ENCODE results near the gene PTP4A1. TPM values are rescaled to one million over a fixed set of nuclear protein-coding genes. Genes with fewer than 3 reads are reported as not detected.

PTP4A1 gene
- total RNA-seq, 1 donor from 2014 or later: 31.3 TPM

DNA sequence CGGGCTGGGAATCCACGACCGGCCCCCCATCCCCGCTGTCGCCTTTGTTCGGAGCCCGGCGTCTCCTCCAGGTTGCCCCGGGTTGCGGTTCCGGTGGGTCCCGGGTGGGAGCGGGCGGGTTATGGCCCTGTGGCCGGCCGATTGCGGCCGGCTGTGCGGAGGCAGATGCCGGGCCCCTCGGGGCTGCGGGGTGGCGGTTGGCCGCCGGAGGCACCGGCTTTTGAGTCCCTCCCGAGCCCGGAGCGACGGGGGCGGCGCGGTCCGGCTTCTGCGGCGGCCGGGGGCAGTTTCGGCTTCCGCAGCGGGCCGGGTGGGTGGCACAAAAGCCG lies 431 bp downstream of the PTP4A1 start:
- Histone ChIP-seq H2AFZ (replicated peaks) (no peak overlapping the region), H3K9me3 (ENCODE audit: low read depth) (no peaks in the 10 kb centered on the region), H3F3A (ENCODE audit: low read depth) (peaks cover 23% of the 10 kb centered on the region), H3K9ac (peak overlapping the region; percentile 99), H3K4me2 (peak overlapping the region; percentile 82), H3K4me1 (peaks cover 24% of the 10 kb centered on the region), H3K27me3 (no peaks in the 10 kb centered on the region), H3K36me3 (peaks cover 15% of the 10 kb centered on the region), H4K20me1 (ENCODE audit: low read depth) (peaks cover 41% of the 10 kb centered on the region), H3K4me3 (peak overlapping the region; percentile 95), H3K27ac (peak overlapping the region; percentile 98), H3K79me2 (ENCODE audit: low read depth) (peaks cover 60% of the 10 kb centered on the region)
- no peak overlapping the region for H3K27ac Mint-ChIP-seq
- H3K4me1 Mint-ChIP-seq: peaks cover 27% of the 10 kb centered on the region
- H3K36me3 Mint-ChIP-seq: peaks cover 15% of the 10 kb centered on the region
- no peaks in the 10 kb centered on the region for H3K27me3 Mint-ChIP-seq (ENCODE audit: insufficient read depth, low read depth)
- TF ChIP-seq EZH2phosphoT487 (IDR thresholded peaks at IDR 0.05) (no peak), EZH2 (IDR thresholded peaks at IDR 0.05) (no peak)
- TF ChIP-seq, protein P1, sequence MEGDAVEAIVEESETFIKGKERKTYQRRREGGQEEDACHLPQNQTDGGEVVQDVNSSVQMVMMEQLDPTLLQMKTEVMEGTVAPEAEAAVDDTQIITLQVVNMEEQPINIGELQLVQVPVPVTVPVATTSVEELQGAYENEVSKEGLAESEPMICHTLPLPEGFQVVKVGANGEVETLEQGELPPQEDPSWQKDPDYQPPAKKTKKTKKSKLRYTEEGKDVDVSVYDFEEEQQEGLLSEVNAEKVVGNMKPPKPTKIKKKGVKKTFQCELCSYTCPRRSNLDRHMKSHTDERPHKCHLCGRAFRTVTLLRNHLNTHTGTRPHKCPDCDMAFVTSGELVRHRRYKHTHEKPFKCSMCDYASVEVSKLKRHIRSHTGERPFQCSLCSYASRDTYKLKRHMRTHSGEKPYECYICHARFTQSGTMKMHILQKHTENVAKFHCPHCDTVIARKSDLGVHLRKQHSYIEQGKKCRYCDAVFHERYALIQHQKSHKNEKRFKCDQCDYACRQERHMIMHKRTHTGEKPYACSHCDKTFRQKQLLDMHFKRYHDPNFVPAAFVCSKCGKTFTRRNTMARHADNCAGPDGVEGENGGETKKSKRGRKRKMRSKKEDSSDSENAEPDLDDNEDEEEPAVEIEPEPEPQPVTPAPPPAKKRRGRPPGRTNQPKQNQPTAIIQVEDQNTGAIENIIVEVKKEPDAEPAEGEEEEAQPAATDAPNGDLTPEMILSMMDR (IDR thresholded peaks at IDR 0.05): no peak
- peak; percentile 64 for DNase-seq (ENCODE audit: low spot score)
- H3K9me3 Mint-ChIP-seq: peaks cover 5% of the 10 kb centered on the region
- H3K4me3 Mint-ChIP-seq: peak overlapping the region; percentile 98

DNA sequence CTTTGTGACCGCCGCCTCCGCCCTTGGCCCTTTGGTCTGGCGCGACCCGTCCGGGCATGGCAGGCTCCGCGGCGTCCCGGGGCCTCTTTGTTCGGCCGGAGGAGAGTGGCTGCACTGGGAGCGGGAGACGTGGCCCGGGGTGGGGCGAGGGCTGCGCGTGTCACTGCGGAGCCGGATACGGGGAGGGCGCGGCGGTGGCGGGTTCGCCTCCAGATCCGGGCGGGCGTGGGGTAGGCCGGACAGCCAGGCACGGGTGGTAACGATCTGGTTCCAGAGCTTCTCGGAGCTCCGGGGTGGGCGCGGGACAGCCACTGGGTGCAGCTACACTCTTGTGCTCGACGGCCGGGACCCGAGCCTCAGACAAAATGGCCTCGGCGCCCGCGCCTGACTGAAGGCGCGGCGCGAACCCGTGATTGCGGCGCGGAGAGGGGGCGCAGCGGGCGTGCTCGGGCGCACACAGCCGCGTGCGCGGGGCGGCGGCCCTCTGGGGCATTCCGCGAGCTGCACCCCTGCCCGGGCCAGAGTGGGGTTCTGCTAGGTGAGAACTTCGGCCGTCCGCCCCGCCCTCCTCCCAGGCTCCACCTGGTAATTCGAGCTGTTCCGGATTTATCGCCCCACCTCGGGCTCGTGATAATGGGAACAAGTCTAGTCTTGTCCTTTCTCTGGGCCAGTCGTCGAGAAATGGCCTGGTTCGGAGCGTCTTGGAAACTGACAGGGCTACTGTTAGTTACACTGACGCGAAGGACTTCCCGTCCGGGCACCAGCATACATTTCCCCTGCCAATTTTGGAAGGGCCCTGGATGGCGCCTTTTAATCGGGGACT lies 1.0 kb downstream of the PTP4A1 start:
- Histone ChIP-seq H3K27me3 (no peaks in the 10 kb centered on the region), H3K9me3 (ENCODE audit: low read depth) (no peaks in the 10 kb centered on the region), H3K9ac (peak overlapping the region; percentile 99), H3K27ac (peak overlapping the region; percentile 98), H3F3A (ENCODE audit: low read depth) (peaks cover 27% of the 10 kb centered on the region), H3K4me2 (peak overlapping the region; percentile 82), H3K4me1 (peaks cover 24% of the 10 kb centered on the region), H4K20me1 (ENCODE audit: low read depth) (peaks cover 44% of the 10 kb centered on the region), H3K79me2 (ENCODE audit: low read depth) (peaks cover 65% of the 10 kb centered on the region), H2AFZ (replicated peaks) (no peak overlapping the region), H3K36me3 (peaks cover 20% of the 10 kb centered on the region), H3K4me3 (peak overlapping the region; percentile 95)
- TF ChIP-seq EZH2phosphoT487 (IDR thresholded peaks at IDR 0.05): no peak
- TF ChIP-seq, protein P1 (IDR thresholded peaks at IDR 0.05): no peak
- TF ChIP-seq EZH2 (IDR thresholded peaks at IDR 0.05): no peak
- peak overlapping the region; percentile 98 for H3K4me3 Mint-ChIP-seq
- H3K36me3 Mint-ChIP-seq: peaks cover 15% of the 10 kb centered on the region
- DNase-seq (ENCODE audit: low spot score): peak; percentile 82
- H3K9me3 Mint-ChIP-seq: no peaks in the 10 kb centered on the region
- peaks cover 27% of the 10 kb centered on the region for H3K4me1 Mint-ChIP-seq
- peak overlapping the region; percentile 87 for H3K27ac Mint-ChIP-seq
- no peaks in the 10 kb centered on the region for H3K27me3 Mint-ChIP-seq (ENCODE audit: insufficient read depth, low read depth)

DNA sequence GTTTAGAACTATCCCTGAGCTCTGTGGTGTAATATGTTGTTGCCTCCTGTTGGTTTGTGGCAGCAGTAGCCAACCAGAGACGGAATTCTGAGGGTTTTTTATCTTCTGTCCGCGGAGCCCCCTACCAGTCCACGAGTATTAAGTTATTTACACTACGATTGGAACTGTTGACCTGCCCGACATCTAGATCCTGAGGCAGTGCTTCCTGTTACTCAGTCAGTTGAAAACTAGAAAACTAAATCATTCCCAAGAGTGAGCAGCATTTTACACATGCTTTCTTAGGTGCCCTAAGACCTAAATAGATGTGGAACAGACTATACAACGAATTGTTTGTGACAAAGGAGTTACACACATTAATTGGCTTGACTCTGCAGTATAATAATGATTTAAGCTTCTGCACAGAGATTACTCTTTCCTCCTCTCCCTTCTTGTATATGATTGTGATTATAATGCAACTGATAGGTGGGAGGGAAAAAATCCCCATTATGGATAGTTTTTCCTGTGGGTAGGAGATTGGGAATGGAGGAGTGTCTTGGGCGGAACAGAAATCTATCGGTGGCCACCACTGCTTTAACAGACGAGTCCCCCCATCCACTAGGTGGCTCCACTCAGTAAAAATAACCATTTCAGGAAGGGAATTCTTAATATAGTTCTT lies 1.7 kb downstream of the PTP4A1 start:
- Histone ChIP-seq H3K36me3 (peaks cover 27% of the 10 kb centered on the region), H3K4me1 (peaks cover 24% of the 10 kb centered on the region), H3F3A (ENCODE audit: low read depth) (peaks cover 33% of the 10 kb centered on the region), H3K27ac (peak overlapping the region; percentile 98), H3K4me3 (peak overlapping the region; percentile 95), H4K20me1 (ENCODE audit: low read depth) (peaks cover 44% of the 10 kb centered on the region), H3K79me2 (ENCODE audit: low read depth) (peaks cover 73% of the 10 kb centered on the region), H3K9me3 (ENCODE audit: low read depth) (no peaks in the 10 kb centered on the region), H3K27me3 (no peaks in the 10 kb centered on the region), H2AFZ (replicated peaks) (no peak overlapping the region), H3K9ac (peak overlapping the region; percentile 99), H3K4me2 (peak overlapping the region; percentile 82)
- TF ChIP-seq EZH2phosphoT487 (IDR thresholded peaks at IDR 0.05): no peak
- TF ChIP-seq EZH2 (IDR thresholded peaks at IDR 0.05): no peak
- TF ChIP-seq, protein P1 (IDR thresholded peaks at IDR 0.05): peak; percentile 77
- Mint-ChIP-seq H3K9me3 (no peaks in the 10 kb centered on the region), H3K36me3 (peaks cover 15% of the 10 kb centered on the region), H3K4me3 (peak overlapping the region; percentile 98), H3K4me1 (peaks cover 27% of the 10 kb centered on the region), H3K27me3 (ENCODE audit: insufficient read depth, low read depth) (no peaks in the 10 kb centered on the region), H3K27ac (peak overlapping the region; percentile 87)
- peak; percentile 63 for DNase-seq (ENCODE audit: low spot score)
